H9 (cell line): ENCODE results near the gene TTC24. TPM values are rescaled to one million over a fixed set of nuclear protein-coding genes. Genes with fewer than 3 reads are reported as not detected.

ENCODE experiments used
- DNase-seq: peaks from one replicate; pipeline ENCODE4 v3.0.0-alpha.2; 2017
- H2AFZ ChIP-seq: one replicate; pipeline ENCODE4 v1.6.1; 2013; ENCODE audit warnings: mild to moderate bottlenecking, low read length, control low read depth, moderate library complexity
- H2AK5ac ChIP-seq: 2 replicates; pipeline ENCODE4 v1.6.1; 2013; ENCODE audit warnings: low read length, control low read depth, mixed read lengths; ENCODE audit not compliant: insufficient read length
- H2BK120ac ChIP-seq: one replicate; pipeline ENCODE4 v1.6.1; 2013; ENCODE audit warnings: low read depth, mild to moderate bottlenecking, low read length, control low read depth, inconsistent platforms; ENCODE audit not compliant: poor library complexity, severe bottlenecking
- H2BK12ac ChIP-seq: 2 replicates; pipeline ENCODE4 v1.6.1; 2013; ENCODE audit warnings: low read length, control low read depth, mixed read lengths, low read depth; ENCODE audit not compliant: insufficient read length
- H2BK15ac ChIP-seq: 2 replicates; pipeline ENCODE4 v1.6.1; 2013; ENCODE audit warnings: low read depth, low read length, control low read depth
- H2BK20ac ChIP-seq: one replicate; pipeline ENCODE4 v1.6.1; 2013; ENCODE audit warnings: low read depth, mild to moderate bottlenecking, low read length, control low read depth, inconsistent platforms; ENCODE audit not compliant: poor library complexity, severe bottlenecking
- H2BK5ac ChIP-seq: 2 replicates; pipeline ENCODE4 v1.6.1; 2013; ENCODE audit warnings: low read length, control low read depth, mixed read lengths; ENCODE audit not compliant: insufficient read length
- H3K14ac ChIP-seq: 2 replicates; pipeline ENCODE4 v1.6.1; 2013; ENCODE audit warnings: low read length, control low read depth; ENCODE audit not compliant: insufficient read depth
- H3K18ac ChIP-seq: 2 replicates; pipeline ENCODE4 v1.6.1; 2013; ENCODE audit warnings: low read depth, mild to moderate bottlenecking, mixed read lengths, low read length, control low read depth; ENCODE audit not compliant: insufficient read length
- H3K23ac ChIP-seq: 2 replicates; pipeline ENCODE4 v1.6.1; 2013; ENCODE audit warnings: low read length, control low read depth, mixed read lengths, low read depth; ENCODE audit not compliant: insufficient read length
- H3K23me2 ChIP-seq: 2 replicates; pipeline ENCODE4 v1.6.1; 2013; ENCODE audit warnings: low read depth, mild to moderate bottlenecking, mixed read lengths, low read length, control low read depth; ENCODE audit not compliant: insufficient read length, poor library complexity, severe bottlenecking
- H3K27ac ChIP-seq: 2 replicates; pipeline ENCODE4 v1.5.1; 2013; ENCODE audit warnings: low read length, control low read depth, mixed read lengths, low read depth; ENCODE audit not compliant: insufficient read length
- H3K27me3 ChIP-seq: 2 replicates; pipeline ENCODE4 v1.6.1; 2013; ENCODE audit warnings: low read length, control low read depth, inconsistent platforms; ENCODE audit not compliant: insufficient read depth
- H3K4ac ChIP-seq: 2 replicates; pipeline ENCODE4 v1.6.1; 2013; ENCODE audit warnings: low read depth, mild to moderate bottlenecking, control low read depth, inconsistent platforms, low read length, moderate library complexity
- H3K4me1 ChIP-seq: 2 replicates; pipeline ENCODE4 v1.6.1; 2013; ENCODE audit warnings: low read length, control low read depth, inconsistent platforms; ENCODE audit not compliant: insufficient read depth
- H3K4me2 ChIP-seq: 2 replicates; pipeline ENCODE4 v1.6.1; 2013; ENCODE audit warnings: low read length, control low read depth, mixed read lengths; ENCODE audit not compliant: insufficient read length, insufficient read depth
- H3K56ac ChIP-seq: 2 replicates; pipeline ENCODE4 v1.6.1; 2013; ENCODE audit warnings: low read depth, mild to moderate bottlenecking, mixed read lengths, low read length, control low read depth; ENCODE audit not compliant: insufficient read length
- H3K79me1 ChIP-seq: 2 replicates; pipeline ENCODE4 v1.6.1; 2013; ENCODE audit warnings: low read depth, mild to moderate bottlenecking, moderate library complexity, low read length, control low read depth, inconsistent platforms; ENCODE audit not compliant: insufficient read depth, poor library complexity, severe bottlenecking
- H3K79me2 ChIP-seq: 2 replicates; pipeline ENCODE4 v1.6.1; 2013; ENCODE audit warnings: low read length, control low read depth, inconsistent platforms; ENCODE audit not compliant: insufficient read depth
- H3K9ac ChIP-seq: 2 replicates; pipeline ENCODE4 v1.6.1; 2013; ENCODE audit warnings: low read length, control low read depth, mixed read lengths; ENCODE audit not compliant: insufficient read length; ENCODE audit errors: extremely low read depth
- H3K9me3 ChIP-seq: one replicate; pipeline ENCODE4 v1.6.1; 2013; ENCODE audit warnings: low read depth, low read length, inconsistent platforms; ENCODE audit not compliant: control insufficient read depth
- H3T11ph ChIP-seq: one replicate; pipeline ENCODE4 v1.6.1; 2013; ENCODE audit warnings: mild to moderate bottlenecking, low read length, control low read depth, inconsistent platforms
- H4K20me1 ChIP-seq: one replicate; pipeline ENCODE4 v1.6.1; 2013; ENCODE audit not compliant: control insufficient read depth, insufficient read length, insufficient read depth
- H4K5ac ChIP-seq: 2 replicates; pipeline ENCODE4 v1.6.1; 2013; ENCODE audit warnings: low read depth, mild to moderate bottlenecking, mixed read lengths, low read length, control low read depth; ENCODE audit not compliant: insufficient read length
- H4K8ac ChIP-seq: replicated peaks from 2 replicates; pipeline ENCODE4 v1.6.1; 2013; ENCODE audit warnings: low read length, control low read depth, mixed read lengths, low read depth; ENCODE audit not compliant: insufficient read length
- H4K91ac ChIP-seq: 2 replicates; pipeline ENCODE4 v1.6.1; 2013; ENCODE audit warnings: low read depth, mild to moderate bottlenecking, moderate library complexity, mixed read lengths, low read length, control low read depth; ENCODE audit not compliant: insufficient read length
- H3K27ac Mint-ChIP-seq, 3 experiments: 2 replicates in 2 of 3; 3 replicates in 1 of 3; pipeline ENCODE4 v1.8.0; 2020 to 2021; ENCODE audit warnings: mixed read lengths in 3 of 3, mild to moderate bottlenecking in 1 of 3, moderate library complexity in 1 of 3
- H3K27me3 Mint-ChIP-seq: 2 replicates; pipeline ENCODE4 v1.8.0; 2021; ENCODE audit warnings: low read depth, mild to moderate bottlenecking, moderate library complexity, mixed read lengths
- H3K36me3 Mint-ChIP-seq, 3 experiments: 2 replicates in 2 of 3; 3 replicates in 1 of 3; pipeline ENCODE4 v1.8.0; 2020 to 2021; ENCODE audit warnings: low read depth in 3 of 3, mixed read lengths in 3 of 3; ENCODE audit not compliant: insufficient read depth in 1 of 3
- H3K4me1 Mint-ChIP-seq, 2 experiments: 2 replicates each; pipeline ENCODE4 v1.8.0; 2020; ENCODE audit warnings: mixed read lengths in 2 of 2
- H3K4me3 Mint-ChIP-seq, 2 experiments: 2 replicates in 1 of 2; 3 replicates in 1 of 2; pipeline ENCODE4 v1.8.0; 2020 to 2021; ENCODE audit warnings: mild to moderate bottlenecking in 2 of 2, mixed read lengths in 2 of 2, moderate library complexity in 1 of 2
- H3K9me3 Mint-ChIP-seq, 2 experiments: 2 replicates in 1 of 2; 3 replicates in 1 of 2; pipeline ENCODE4 v1.8.0; 2020; ENCODE audit warnings: mild to moderate bottlenecking in 2 of 2, mixed read lengths in 2 of 2, moderate library complexity in 1 of 2
- CTCF ChIP-seq: fragments of 200-600 bp; sonication (generic); conservative IDR thresholded peaks from 3 replicates; pipeline ENCODE4 v1.8.0; 2021; ENCODE audit warnings: antibody characterized with exemption, mild to moderate bottlenecking
- WGBS: extraction: QIAGEN DNeasy Blood & Tissue Kit; methylation state at CpG from one replicate; pipeline ENCODE4 v1.1.7; 2013; ENCODE audit warnings: missing lambda C conversion rate, low lambda C conversion rate, mixed read lengths; ENCODE audit not compliant: insufficient read length; ENCODE audit errors: extremely low coverage; 5-methylcytosine and 5-hydroxymethylcytosine counted together
- total RNA-seq: library from RNA; stranded (reverse); gene quantifications from 2 replicates; pipeline ENCODE4 v1.2.1, GENCODE V29; 2021

Gene TTC24
- total RNA-seq, 1 experiment from 2014 or later: 0.26 TPM

- Histone ChIP-seq H2AK5ac (no peak overlapping the region), H3K23me2 (no peaks in the 10 kb centered on the region), H3K56ac (no peak overlapping the region), H4K5ac (no peak overlapping the region), H2BK5ac (no peak overlapping the region), H3K4me1 (no peaks in the 10 kb centered on the region), H2BK12ac (no peak overlapping the region), H4K8ac (no peak overlapping the region), H2AFZ (no peak overlapping the region), H3K79me1 (no peaks in the 10 kb centered on the region), H4K91ac (no peak overlapping the region), H3K27me3 (no peaks in the 10 kb centered on the region), H3K9me3 (no peaks in the 10 kb centered on the region), H3T11ph (no peak overlapping the region), H3K79me2 (no peaks in the 10 kb centered on the region), H3K4ac (no peak overlapping the region), H3K14ac (no peak overlapping the region), H3K4me2 (no peak overlapping the region), H4K20me1 (no peaks in the 10 kb centered on the region), H2BK15ac (no peak overlapping the region), H3K9ac (no peak overlapping the region), H3K27ac (no peak overlapping the region), H3K23ac (no peak overlapping the region), H3K18ac (no peak overlapping the region), H2BK120ac (no peak overlapping the region), H2BK20ac (no peak overlapping the region)
- no peak for TF ChIP-seq CTCF
- Mint-ChIP-seq H3K36me3 (peaks cover 23 to 63% (median 58%) of the 10 kb centered on the region in 3 experiments), H3K4me3 (no peak overlapping the region), H3K9me3 (no peaks in the 10 kb centered on the region), H3K4me1 (no peaks in the 10 kb centered on the region), H3K27ac (no peak overlapping the region), H3K27me3 (no peaks in the 10 kb centered on the region)
- WGBS: no CpG with 5 or more reads among the region's 5 CpGs
- DNase-seq: no peak
Observed at GRCh38 chr1:156560585-156561163, 18.8 kb upstream of the TTC24 start.
